Sigmoid colon (tissue), 4 donors: Measurements from ENCODE around the gene ACOX1.

Experiments used
- EP300 ChIP-seq, 4 donors: sonication (generic); formaldehyde crosslinking; IDR thresholded peaks; one replicate each; pipeline ENCODE4 v1.6.1; 2017; ENCODE audit warnings: antibody characterized with exemption in 4 of 4
- POLR2A ChIP-seq, 2 donors: fragments of 450-650 bp; IDR thresholded peaks; one replicate each; pipeline ENCODE4 v1.6.1; 2016; ENCODE audit warnings: antibody characterized with exemption in 2 of 2, mild to moderate bottlenecking in 2 of 2, moderate library complexity in 2 of 2
- POLR2AphosphoS5 ChIP-seq, 4 donors: sonication (generic); formaldehyde crosslinking; IDR thresholded peaks; one replicate each; pipeline ENCODE4 v1.6.1; 2017; ENCODE audit warnings: antibody characterized with exemption in 4 of 4
- TF ChIP-seq, protein P1 (sequence below), 4 experiments: fragments of 450-650 bp in 3 of 4; fragments of 200-600 bp in 1 of 4; IDR thresholded peaks; one replicate each; pipeline ENCODE4 v1.5.1; 2016 to 2019; ENCODE audit warnings: antibody characterized with exemption in 4 of 4, mild to moderate bottlenecking in 3 of 4, moderate library complexity in 2 of 4

DNA sequence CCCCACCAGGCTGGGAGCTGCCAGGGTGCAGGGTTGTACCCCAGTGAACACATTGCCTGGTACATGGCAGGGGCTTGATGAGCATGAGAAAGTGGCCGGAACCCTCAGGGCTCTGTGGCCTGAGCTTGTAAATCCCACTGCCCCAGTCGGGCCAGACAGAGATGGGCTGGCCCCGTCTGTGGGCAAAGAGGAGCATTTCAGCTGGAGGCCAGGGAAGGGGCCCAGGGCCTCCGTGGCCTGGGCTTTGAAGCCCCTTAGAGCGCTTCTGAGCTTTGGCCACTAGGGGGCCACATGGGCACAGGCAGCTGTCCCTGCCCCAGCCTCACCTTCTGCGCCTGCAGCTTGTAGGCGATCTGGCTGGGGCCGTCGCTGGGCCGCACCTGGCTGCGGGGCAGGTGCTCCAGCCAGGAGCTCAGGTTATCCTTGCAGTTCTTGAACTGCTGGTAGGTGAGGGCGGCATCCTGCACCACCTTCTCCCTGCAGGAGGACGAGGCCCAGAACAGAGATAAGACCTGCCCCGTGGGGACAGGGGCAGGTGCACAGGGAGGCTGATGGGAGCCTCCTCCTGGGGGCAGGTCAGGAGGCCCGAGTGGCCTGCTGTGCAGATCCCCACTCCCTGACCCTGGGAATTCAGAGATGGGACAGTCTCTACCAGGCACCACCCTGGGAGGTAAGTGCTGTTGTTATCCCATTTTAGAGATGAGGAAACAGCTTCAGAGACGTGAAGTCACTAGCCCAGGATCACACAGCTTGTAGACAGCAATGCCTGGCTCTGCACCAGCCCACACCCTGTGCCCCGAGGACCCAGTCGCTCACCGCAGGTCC lies 35.3 kb upstream of the ACOX1 start:
- TF ChIP-seq, protein P1, sequence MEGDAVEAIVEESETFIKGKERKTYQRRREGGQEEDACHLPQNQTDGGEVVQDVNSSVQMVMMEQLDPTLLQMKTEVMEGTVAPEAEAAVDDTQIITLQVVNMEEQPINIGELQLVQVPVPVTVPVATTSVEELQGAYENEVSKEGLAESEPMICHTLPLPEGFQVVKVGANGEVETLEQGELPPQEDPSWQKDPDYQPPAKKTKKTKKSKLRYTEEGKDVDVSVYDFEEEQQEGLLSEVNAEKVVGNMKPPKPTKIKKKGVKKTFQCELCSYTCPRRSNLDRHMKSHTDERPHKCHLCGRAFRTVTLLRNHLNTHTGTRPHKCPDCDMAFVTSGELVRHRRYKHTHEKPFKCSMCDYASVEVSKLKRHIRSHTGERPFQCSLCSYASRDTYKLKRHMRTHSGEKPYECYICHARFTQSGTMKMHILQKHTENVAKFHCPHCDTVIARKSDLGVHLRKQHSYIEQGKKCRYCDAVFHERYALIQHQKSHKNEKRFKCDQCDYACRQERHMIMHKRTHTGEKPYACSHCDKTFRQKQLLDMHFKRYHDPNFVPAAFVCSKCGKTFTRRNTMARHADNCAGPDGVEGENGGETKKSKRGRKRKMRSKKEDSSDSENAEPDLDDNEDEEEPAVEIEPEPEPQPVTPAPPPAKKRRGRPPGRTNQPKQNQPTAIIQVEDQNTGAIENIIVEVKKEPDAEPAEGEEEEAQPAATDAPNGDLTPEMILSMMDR (IDR thresholded peaks at IDR 0.05): peak; percentile 83 to 97 (median 91)
- no peak for TF ChIP-seq POLR2AphosphoS5 (IDR thresholded peaks at IDR 0.05)
- TF ChIP-seq POLR2A (IDR thresholded peaks at IDR 0.05): no peak
- TF ChIP-seq EP300 (IDR thresholded peaks at IDR 0.05): no peak
